GM19372 (cell line): ENCODE data around the gene TDRD12.
A peak's percentile ranks its signal among the peaks of the same experiment; 100 is the strongest.

Source experiments
- ATAC-seq: cut with Tn5 transposase; IDR thresholded peaks from one replicate; pipeline ENCODE4 v1.9.1; 2021; ENCODE audit warnings: mild to moderate bottlenecking, low read depth, moderate library complexity; ENCODE audit not compliant: unreplicated experiment

The TDRD12 gene, protein sequence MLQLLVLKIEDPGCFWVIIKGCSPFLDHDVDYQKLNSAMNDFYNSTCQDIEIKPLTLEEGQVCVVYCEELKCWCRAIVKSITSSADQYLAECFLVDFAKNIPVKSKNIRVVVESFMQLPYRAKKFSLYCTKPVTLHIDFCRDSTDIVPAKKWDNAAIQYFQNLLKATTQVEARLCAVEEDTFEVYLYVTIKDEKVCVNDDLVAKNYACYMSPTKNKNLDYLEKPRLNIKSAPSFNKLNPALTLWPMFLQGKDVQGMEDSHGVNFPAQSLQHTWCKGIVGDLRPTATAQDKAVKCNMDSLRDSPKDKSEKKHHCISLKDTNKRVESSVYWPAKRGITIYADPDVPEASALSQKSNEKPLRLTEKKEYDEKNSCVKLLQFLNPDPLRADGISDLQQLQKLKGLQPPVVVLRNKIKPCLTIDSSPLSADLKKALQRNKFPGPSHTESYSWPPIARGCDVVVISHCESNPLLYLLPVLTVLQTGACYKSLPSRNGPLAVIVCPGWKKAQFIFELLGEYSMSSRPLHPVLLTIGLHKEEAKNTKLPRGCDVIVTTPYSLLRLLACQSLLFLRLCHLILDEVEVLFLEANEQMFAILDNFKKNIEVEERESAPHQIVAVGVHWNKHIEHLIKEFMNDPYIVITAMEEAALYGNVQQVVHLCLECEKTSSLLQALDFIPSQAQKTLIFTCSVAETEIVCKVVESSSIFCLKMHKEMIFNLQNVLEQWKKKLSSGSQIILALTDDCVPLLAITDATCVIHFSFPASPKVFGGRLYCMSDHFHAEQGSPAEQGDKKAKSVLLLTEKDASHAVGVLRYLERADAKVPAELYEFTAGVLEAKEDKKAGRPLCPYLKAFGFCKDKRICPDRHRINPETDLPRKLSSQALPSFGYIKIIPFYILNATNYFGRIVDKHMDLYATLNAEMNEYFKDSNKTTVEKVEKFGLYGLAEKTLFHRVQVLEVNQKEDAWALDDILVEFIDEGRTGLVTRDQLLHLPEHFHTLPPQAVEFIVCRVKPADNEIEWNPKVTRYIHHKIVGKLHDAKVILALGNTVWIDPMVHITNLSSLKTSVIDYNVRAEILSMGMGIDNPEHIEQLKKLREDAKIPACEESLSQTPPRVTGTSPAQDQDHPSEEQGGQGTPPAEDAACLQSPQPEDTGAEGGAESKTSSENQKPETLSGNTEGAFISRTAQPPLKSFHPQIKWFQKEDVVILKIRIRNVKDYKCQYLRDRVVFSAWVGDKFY (N-terminal part only)

DNA sequence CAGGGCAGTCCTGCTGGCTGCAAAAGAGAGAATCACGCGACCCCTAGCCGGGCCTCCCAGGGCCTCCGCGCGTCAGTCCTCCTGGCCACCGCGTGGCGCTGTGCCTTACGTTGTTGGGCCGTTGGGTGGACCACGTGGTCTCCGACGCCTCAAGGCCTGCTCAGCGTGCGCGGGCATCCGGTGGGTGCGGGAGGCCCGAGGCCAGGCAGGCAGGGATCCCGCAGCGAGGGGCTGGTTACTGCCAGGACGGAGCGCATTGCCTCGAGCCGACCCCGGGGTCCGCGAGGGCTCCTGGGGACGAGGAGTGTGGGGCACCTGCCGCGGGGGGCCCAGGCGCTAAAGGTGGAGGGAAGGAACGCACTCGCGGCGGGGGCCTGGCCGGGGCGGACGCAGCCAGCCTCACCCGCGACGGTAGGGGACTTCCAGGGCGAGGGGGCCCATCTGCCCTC, at the start of gene TDRD12:
TDRD12 (plus strand) TSS at position 157 of the 449 bp plus-strand sequence. CDS start 306 bp downstream, outside the sequence.
- no peak for ATAC-seq

DNA sequence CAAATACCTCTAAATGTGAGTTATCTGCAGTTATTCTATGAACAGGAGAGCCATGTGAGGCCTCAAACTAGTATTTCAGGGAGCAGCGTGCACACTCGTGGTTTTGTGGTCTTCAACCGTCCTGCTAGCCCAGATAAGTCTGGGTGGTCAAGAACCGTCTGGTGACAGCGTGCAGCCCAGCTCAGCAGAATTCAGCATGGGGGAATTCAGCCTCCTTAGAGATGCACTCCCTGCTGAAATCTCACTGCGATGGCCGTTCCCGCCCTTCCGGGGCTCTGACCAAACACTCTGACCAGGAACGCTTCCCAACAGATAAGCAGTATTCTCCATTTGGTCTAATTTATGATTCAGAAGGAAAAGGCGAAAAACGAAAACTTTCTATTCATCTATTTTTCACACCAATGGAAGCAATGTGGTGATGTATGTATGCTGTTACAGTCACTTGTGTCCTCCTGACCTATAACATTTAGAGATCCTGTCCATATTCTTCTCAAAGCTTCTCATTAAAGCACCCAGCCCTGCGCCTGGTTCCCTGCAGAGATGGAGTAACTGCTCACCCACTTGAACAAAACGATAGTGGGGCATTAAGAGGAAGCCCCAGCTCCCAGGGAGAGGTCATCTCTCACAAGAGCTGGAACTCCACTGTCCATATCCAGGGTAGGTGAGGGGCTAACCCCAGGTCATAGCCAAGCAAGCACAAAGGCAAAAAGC, 47.5 kb upstream of the TDRD12 start:
- ATAC-seq = no peak

DNA sequence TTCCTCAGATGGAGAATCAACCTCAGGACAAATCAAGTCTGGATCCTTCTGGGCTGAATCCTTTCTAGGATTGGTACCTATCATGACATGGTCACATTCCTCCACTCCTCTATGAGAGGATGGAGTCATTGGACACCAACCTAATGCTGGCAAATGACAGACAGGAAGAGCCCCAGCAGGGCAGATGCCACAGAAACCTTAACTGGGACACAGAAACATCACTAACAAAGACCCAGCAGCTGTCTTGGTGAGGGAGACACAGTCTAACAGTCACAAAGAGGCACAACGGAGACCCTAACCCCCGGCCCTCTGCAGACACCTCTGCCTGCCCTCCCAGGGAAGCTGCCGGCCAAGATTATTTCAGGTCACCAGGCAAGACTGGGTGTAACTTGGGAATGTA, 46.7 kb upstream of the TDRD12 start:
- ATAC-seq = no peak

DNA sequence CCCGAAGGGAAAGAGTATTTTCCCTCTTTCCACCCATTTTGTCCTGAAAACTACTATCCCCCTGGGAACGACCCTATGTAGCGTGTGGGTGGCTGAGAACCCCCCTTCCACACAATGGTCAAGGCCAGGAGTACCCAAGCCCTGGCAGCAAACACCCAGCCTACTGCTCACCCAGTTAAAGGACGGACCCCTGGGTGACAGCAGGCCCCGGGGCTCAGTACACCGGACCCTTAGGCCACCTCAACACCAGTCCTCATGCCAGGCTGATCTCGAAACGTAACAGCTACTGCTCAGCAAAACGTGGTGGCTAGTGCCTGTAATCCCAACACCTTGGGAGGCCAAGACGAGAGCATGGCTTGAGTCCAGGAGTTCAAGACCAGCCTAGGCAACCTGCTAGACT, 46.0 kb upstream of the TDRD12 start:
- no peak for ATAC-seq

DNA sequence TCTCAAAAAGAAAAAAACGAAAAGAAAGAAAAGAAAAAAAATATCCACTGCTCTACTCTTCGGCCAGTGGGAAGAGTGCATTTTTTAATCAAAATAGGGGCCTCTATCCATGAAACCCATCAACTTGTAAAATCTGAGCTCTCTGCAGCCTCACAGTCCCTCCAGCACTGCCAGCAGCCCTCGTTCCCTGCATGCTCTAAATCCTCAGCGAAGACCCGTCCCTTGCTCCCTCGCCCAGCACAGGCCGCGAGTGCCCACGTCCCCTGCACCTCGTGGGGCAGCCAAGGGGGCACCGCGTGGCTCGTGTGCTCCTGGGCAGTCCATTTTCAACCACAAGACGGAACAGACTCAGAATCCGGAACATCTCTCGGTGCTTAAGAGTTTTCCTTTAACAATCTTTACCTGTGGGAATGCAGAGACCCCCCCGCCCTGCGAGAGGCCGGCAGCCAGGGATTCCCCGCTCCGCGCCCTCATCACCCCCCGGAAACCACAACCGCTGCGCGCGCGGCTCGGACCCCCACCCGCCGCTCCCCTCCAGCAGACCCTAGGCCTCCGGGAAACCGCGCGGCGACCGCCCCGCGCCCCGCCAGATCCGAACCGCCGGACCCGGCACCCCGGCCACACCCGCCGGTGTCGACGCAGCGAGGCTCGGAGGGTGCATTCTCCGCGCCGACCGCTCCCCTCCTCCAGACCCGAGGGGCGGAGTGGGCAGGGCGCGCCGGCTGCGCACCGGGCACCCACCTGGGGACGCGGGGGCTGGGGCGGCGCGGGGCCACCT, 45.2 kb upstream of the TDRD12 start:
- no peak for ATAC-seq

DNA sequence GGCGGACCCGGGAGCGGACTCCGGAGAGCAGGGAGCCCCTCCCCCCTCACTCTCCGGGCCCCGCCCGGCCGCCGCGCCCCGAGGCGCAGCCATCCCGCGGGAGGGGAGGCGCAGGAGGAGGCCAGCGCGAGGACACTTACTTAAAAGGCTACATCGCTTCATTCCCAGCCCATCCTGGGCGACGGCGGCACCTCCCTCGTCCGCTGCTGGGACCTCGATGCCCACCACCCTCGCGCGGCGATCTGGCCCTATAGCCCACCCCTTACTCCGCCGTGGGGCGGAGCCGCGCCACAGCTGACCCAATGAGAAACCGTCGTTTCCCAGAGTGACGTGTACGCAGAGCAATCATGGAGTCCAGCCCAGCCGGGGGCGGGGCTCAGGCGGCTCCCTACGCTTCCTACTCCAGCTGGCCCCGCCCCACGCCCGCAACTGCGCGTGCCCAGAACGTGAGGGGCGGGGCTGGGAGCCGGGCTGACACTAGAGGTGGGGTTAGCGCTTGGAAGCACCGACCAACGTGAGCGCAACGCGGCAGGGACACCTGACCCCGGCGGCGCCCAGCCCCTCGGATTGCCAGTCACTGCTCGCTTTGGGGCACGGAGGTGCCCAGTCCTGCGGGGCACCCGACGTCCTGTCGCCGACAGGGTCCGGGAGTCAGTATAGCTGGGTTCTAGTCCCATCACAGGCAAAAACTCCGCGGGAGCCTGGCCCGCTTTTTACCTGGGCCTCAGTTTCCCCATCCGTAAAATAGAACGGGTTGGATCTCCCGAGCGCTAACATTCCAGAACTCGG, 44.4 kb upstream of the TDRD12 start, which contains the start of gene ANKRD27:
ANKRD27 (minus strand) TSS at position 250 of the 789 bp plus-strand sequence. CDS start 16,165 bp downstream, outside the sequence.
- peak; percentile 98 for ATAC-seq

DNA sequence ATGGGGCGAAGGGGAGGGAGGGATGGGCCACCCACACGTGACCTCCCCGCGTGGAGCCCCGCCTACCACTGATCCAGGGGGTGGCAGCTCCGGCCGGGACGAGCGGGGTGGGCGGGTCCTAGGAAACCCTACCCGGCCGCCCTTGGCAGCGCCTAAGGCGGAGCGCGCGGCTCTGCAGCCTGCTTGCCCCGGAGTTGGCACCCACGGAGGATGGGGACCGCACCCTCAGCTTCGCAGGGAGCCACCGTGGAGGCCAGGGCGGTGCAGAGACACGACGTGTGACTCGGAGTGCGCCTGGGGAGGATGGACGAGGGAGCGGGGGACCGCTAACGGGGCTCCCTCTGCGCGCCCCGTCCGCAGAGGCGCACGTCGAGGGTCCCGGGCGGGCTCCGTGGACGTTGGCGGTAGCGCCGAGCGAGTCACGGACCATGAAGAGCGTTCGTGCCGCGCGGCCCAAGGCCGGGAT, 43.8 kb upstream of the TDRD12 start, which contains the start of gene RGS9BP:
RGS9BP (plus strand) TSS at position 129 of the 466 bp plus-strand sequence. CDS start 416 bp downstream, outside the sequence.
- ATAC-seq = no peak

DNA sequence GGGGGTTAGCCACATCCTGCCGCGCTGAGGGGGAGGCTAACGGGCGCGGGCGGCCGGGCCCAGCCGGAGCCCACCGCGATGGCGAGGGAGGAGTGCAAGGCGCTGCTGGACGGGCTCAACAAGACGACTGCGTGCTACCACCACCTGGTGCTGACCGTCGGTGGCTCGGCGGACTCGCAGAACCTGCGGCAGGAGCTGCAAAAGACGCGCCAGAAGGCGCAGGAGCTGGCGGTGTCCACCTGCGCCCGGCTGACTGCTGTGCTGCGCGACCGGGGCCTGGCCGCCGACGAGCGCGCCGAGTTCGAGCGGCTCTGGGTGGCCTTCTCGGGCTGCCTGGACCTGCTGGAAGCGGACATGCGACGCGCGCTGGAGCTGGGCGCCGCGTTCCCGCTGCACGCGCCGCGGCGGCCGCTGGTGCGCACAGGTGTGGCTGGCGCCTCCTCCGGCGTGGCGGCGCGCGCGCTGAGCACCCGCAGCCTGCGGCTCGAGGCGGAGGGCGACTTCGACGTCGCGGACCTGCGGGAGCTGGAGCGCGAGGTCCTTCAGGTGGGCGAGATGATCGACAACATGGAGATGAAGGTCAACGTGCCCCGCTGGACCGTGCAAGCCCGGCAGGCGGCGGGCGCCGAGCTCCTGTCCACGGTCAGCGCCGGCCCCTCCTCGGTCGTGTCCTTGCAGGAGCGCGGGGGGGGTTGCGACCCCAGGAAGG, 43.2 kb upstream of the TDRD12 start:
- no peak for ATAC-seq

DNA sequence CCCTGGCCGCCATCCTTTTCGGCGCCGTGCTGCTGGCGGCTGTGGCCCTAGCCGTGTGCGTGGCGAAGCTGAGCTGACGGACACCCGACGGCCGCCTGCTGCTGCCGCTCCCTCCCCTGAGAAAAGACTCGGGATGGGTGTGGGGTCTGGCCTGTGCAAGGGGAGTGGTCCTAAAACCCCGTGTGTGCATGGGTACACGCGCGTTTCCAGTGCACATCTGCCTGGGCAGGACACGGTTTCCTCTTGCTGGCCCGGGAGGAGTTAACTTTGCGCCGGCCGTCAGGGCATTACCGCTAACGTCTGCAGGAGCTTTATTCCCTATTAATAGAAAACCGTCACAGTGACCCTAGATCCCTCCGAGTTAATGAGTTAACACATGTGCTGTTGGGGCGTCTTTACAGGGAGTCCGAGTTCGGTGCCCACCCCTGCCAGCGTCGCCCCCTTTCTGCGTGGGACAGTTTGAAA, 42.6 kb upstream of the TDRD12 start:
- ATAC-seq = no peak

DNA sequence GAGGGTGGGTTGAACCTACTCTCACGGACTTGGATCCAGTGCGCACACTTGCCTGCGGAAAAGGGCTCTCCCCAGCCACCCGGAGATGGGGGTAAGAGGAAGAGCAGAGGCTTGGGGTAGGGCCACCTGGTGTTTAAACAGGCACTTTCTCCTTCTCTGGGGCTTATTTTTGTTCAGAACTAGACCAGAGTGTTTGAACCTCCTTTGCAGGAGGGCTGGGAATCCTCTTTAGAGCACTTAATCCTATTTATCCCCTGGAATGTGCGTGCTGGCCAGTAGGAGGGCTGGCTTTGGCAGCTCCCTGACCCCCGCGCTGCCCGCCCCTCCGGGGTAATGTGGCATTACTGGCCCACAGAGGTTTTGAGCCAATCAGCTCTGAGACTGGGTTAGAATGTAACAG, 41.9 kb upstream of the TDRD12 start:
- no peak for ATAC-seq

DNA sequence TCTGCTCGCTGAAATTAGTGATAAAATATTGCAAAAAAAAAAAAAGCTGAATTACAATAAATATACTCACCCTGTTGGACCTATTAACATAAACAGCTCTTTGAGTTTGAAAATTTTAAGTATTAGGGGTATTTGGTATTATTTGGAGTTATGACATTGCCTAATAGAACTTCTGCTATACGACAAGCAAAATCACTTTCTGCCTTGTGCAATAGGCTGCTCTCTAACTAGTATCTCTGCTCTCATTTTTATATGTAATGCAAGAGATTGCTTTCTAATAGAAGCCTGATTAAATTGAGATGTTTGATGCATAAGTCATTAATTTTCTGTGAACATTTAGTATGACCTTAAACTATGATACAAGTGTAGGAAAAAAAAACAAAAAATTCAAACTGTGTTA, 38.6 kb upstream of the TDRD12 start:
- ATAC-seq = no peak

DNA sequence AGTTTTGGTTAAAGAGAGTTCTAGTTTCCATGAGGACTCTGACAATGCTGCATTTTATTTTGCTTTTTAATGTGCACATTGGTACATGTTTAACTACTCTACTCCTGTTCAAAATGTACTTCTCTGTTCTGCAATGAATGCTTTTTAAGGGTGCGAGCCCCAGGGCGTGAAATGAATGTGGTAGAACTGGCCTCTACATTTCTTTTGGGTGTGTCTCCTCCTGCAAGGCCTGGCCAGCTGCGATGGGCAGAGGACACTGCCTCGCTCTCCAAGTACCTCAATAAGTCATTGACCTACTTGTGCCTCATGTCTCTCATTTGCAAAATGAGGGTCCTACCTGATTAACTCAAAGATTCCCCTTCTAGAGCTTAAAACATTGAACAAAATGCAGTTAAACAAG, 37.2 kb upstream of the TDRD12 start:
- no peak for ATAC-seq

DNA sequence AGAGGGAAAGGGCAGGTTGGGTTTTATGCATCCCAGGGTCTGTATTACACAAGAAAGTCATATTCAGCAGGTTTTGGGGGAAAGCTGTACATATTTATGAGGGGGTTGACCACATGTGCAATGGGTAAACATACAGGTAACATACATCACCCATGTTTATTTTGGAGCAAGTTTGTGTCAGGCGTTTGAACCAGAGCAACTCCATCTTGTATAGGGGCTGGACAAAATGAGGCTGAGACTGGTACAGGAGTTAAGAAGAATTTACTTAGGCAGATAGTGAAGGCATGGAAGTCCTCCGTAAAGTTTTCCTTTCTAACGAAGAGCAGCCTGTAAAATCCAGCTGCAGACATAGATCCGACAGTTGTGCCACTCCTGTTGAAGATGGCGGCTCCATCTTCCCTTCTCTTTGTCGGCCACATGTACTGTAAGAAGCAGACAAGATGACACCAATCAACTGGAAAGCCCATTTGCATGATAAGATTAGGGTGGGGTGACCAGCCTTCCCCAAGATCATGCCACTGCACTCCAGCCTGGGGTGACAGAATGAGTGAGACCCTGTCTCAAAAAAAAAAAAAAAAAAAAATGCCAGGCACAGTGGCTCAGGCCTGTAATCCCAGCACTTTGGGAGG, 32.6 kb upstream of the TDRD12 start:
- ATAC-seq = no peak

DNA sequence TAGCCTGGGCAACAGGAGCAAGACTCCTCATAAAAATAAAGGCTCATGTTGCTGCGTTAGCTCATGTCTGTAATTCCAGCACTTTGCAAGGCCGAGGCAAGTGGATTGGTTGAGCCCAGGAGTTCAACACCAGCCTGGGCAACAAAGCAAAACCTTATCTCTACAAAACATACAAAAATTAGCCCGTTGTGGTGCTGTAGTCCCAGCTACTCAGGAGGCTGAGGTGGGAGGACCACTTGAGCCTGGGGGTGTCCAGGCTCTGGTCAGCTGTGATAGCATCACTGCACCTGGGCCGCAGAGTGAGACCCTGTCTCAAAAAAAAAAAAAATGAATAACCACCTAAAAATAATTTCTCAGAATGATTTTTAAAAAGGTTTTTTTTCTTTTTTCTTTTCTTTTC, 31.9 kb upstream of the TDRD12 start:
- ATAC-seq = no peak

DNA sequence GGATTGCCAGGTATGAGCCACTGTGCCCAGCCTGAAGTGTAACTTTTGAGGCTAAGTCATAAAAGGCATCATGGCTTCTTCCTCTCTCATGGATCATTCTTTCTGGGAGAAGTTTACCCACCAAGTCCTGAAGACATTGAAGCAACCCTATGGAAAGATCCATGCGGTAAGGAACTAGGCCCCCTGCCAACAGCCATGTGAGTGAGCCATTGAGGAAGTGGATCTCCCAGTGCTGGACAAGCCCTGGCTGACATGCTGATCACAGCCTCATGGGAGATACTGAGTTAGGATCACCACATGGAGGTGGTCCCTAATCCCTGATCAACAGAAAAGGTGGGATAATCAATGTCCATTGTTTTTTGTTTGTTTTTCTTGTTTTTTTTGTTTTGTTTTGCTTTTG, 31.3 kb upstream of the TDRD12 start:
- no peak for ATAC-seq

DNA sequence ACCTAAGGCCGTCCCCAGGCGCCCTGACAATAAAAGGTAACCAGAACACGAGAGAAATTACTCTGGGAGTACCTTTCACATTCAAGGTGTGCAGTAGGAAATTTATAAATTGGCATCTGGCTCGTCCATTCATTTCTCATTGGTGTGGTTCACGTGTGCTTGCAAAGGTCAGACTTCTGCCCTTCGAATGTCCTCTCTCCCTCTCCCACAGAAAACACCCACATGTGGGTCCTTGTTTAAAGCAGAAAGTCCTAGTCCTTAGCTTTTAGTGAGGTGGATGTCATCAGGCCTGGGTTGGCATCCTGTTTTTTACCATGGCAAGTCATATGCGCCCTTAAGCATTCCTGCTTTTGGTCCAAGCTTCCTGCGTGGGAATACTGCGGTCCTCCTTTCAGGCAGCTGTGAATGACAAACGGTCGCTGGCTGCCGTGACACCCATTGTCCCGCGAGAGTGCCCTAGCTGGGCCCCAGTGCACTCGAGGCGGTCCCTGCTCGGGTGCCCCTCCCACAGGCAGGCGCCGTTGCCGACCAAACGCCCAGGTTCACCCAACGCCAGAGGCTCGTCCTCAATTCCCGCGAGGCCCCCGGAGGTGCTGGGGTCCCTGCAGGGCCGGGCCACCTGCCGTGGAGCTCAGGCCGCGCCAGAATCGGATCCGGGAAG, 28.1 kb upstream of the TDRD12 start, which contains the start of gene NUDT19:
NUDT19 (plus strand) TSS at position 531 of the 661 bp plus-strand sequence. CDS start 140 bp downstream, outside the sequence.
- ATAC-seq = peak; percentile 78
